Keratinocyte (primary cell): ENCODE results near the gene TNS2. TPM values are rescaled to one million over a fixed set of nuclear protein-coding genes. Genes with fewer than 3 reads are reported as not detected.

Experiments used
- DNase-seq: peaks from one replicate; pipeline ENCODE4 v3.0.0-alpha.2; 2011; ENCODE audit warnings: low read depth, missing footprints, low spot score
- FAIRE-seq: peaks from 2 replicates; lab custom pipeline; 2011; peaks lifted over from hg19 to GRCh38; lab: Jason Lieb, UNC
- H2AFZ ChIP-seq: 2 replicates; pipeline ENCODE4 v1.6.0; 2012; ENCODE audit warnings: low read length, control low read depth, inconsistent platforms; ENCODE audit not compliant: control insufficient read depth
- H3K27ac ChIP-seq: 2 replicates; pipeline ENCODE4 v1.5.1; 2011; ENCODE audit warnings: low read length; ENCODE audit not compliant: control insufficient read depth, insufficient read depth
- H3K27me3 ChIP-seq: 3 replicates; pipeline ENCODE4 v1.6.0; 2011; ENCODE audit warnings: low read length; ENCODE audit not compliant: control insufficient read depth, insufficient read depth; ENCODE audit errors: extremely low read depth
- H3K36me3 ChIP-seq, 2 experiments: 2 replicates in 1 of 2; 3 replicates in 1 of 2; pipeline ENCODE4 v1.5.1; 2011; ENCODE audit warnings: low read length in 2 of 2, mild to moderate bottlenecking in 1 of 2; ENCODE audit not compliant: control insufficient read depth in 2 of 2, insufficient read depth in 2 of 2; ENCODE audit errors: extremely low read depth in 1 of 2
- H3K4me1 ChIP-seq: 3 replicates; pipeline ENCODE4 v1.5.1; 2011; ENCODE audit warnings: low read length; ENCODE audit not compliant: control insufficient read depth, insufficient read depth; ENCODE audit errors: extremely low read depth
- H3K4me2 ChIP-seq: 3 replicates; pipeline ENCODE4 v1.6.0; 2011; ENCODE audit warnings: low read depth, low read length; ENCODE audit not compliant: control insufficient read depth, insufficient read depth; ENCODE audit errors: extremely low read depth
- H3K4me3 ChIP-seq, 3 experiments: fragments of 200-600 bp in 1 of 3; sonication (generic) in 1 of 3; 2 replicates in 2 of 3; 3 replicates in 1 of 3; pipeline ENCODE4 v1.5.1; 2011 to 2016; ENCODE audit warnings: low read length in 3 of 3, mild to moderate bottlenecking in 3 of 3, control low read depth in 2 of 3, inconsistent platforms in 1 of 3, low read depth in 1 of 3, mixed read lengths in 1 of 3, mixed run types in 1 of 3, moderate library complexity in 1 of 3; ENCODE audit not compliant: control insufficient read depth in 2 of 3, insufficient read depth in 2 of 3; ENCODE audit errors: extremely low read depth in 1 of 3
- H3K79me2 ChIP-seq: 2 replicates; pipeline ENCODE4 v1.6.0; 2012; ENCODE audit warnings: low read length; ENCODE audit not compliant: control insufficient read depth, insufficient read depth
- H3K9ac ChIP-seq: 3 replicates; pipeline ENCODE4 v1.6.0; 2011; ENCODE audit warnings: low read length; ENCODE audit not compliant: control insufficient read depth, insufficient read depth; ENCODE audit errors: extremely low read depth
- H3K9me1 ChIP-seq: 3 replicates; pipeline ENCODE4 v1.6.0; 2011; ENCODE audit warnings: low read length; ENCODE audit not compliant: control insufficient read depth, insufficient read depth; ENCODE audit errors: extremely low read depth
- H3K9me3 ChIP-seq: 2 replicates; pipeline ENCODE4 v1.5.1; 2012; ENCODE audit warnings: low read depth, low read length; ENCODE audit not compliant: control insufficient read depth
- H4K20me1 ChIP-seq: 3 replicates; pipeline ENCODE4 v1.6.0; 2011; ENCODE audit warnings: low read length; ENCODE audit not compliant: control insufficient read depth, insufficient read depth; ENCODE audit errors: extremely low read depth
- EZH2 ChIP-seq: IDR thresholded peaks from one replicate; pipeline ENCODE4 v1.6.1; 2012; ENCODE audit warnings: inconsistent platforms, mild to moderate bottlenecking, low read length, moderate library complexity
- dilution Hi-C: fragments of 300-500 bp; cut with MboI; formaldehyde crosslinking; loops from one replicate; pipeline ENCODE4 v1.7.0; 2020; ENCODE audit warnings: low sequenced_read_pairs; ENCODE audit not compliant: extremely low pct_ligation_motif_present
- polyA plus RNA-seq, 5 experiments: library from polyadenylated mRNA; depleted of rRNA in 3 of 5; stranded (reverse) in 3 of 5; stranded (forward) in 1 of 5; unstranded in 1 of 5; fragments of >200 nt; gene quantifications; 1 replicate in 1 of 5; 2 replicates in 3 of 5; 3 replicates in 1 of 5; pipeline versions ENCODE4 v1.2.1 to v1.2.3, GENCODE V29; 2011 to 2012; ENCODE audit warnings: missing spikeins in 2 of 5, low read depth in 1 of 5, low replicate concordance in 1 of 5
- TF ChIP-seq, protein P1 (sequence below), 3 experiments: IDR thresholded peaks in 1 of 3; conservative IDR thresholded peaks in 1 of 3; optimal IDR thresholded peaks in 1 of 3; 2 replicates in 2 of 3; 3 replicates in 1 of 3; pipeline versions ENCODE3 to v1.5.1; 2011; ENCODE audit warnings: low read length in 3 of 3, mild to moderate bottlenecking in 3 of 3, moderate library complexity in 2 of 3, control low read depth in 1 of 3, inconsistent platforms in 1 of 3; ENCODE audit not compliant: insufficient read depth in 2 of 3; ENCODE audit errors: extremely low read depth in 1 of 3

The TNS2 gene
- polyA plus RNA-seq, 1 donor (not counting 4 experiments of a cell fraction or from before 2014, with no cell fraction given), result 0.80 TPM

DNA sequence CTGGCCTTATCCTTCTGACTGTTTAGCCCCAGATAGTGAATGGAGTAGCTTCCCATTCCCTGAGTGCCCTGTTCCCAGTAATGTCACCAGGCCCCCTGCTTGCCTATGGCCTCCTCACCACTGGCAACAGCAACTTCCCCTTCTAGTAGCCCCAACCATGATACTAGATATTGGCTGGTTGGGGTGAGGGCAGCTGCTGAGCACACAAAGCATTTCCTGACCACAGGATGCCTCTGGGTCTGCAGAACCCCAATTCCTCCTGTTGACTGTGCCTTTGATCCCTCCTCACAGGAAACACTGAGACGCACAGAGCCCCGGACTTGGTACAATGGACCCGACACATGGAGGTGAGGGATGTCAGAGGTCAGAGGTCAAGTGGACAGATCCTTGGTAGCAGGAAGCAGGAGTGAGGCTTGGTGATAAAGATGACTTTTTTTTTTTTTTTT is 54.0 kb downstream of the TNS2 start:
- Histone ChIP-seq H3K27me3 (no peaks in the 10 kb centered on the region), H3K4me3 (no peak overlapping the region), H3K4me2 (no peak overlapping the region), H4K20me1 (no peaks in the 10 kb centered on the region), H3K27ac (no peak overlapping the region), H3K79me2 (no peaks in the 10 kb centered on the region), H3K36me3 (no peaks in the 10 kb centered on the region), H3K9me3 (no peaks in the 10 kb centered on the region), H2AFZ (no peak overlapping the region), H3K4me1 (peaks cover 5% of the 10 kb centered on the region), H3K9ac (no peak overlapping the region), H3K9me1 (no peaks in the 10 kb centered on the region)
- FAIRE-seq (no peak), DNase-seq (no peak)
- dilution Hi-C loops, result no loop called here
- TF ChIP-seq, protein P1, sequence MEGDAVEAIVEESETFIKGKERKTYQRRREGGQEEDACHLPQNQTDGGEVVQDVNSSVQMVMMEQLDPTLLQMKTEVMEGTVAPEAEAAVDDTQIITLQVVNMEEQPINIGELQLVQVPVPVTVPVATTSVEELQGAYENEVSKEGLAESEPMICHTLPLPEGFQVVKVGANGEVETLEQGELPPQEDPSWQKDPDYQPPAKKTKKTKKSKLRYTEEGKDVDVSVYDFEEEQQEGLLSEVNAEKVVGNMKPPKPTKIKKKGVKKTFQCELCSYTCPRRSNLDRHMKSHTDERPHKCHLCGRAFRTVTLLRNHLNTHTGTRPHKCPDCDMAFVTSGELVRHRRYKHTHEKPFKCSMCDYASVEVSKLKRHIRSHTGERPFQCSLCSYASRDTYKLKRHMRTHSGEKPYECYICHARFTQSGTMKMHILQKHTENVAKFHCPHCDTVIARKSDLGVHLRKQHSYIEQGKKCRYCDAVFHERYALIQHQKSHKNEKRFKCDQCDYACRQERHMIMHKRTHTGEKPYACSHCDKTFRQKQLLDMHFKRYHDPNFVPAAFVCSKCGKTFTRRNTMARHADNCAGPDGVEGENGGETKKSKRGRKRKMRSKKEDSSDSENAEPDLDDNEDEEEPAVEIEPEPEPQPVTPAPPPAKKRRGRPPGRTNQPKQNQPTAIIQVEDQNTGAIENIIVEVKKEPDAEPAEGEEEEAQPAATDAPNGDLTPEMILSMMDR (optimal IDR thresholded peaks at IDR 0.05 in 1 of 3, IDR thresholded peaks at IDR 0.05 in 1 of 3, conservative IDR thresholded peaks at IDR 0.05 in 1 of 3; ENCODE audit: extremely low read depth in 1 of 3, insufficient read depth in 2 of 3, low read length in 3 of 3), result no peak
- TF ChIP-seq EZH2, result no peak

DNA sequence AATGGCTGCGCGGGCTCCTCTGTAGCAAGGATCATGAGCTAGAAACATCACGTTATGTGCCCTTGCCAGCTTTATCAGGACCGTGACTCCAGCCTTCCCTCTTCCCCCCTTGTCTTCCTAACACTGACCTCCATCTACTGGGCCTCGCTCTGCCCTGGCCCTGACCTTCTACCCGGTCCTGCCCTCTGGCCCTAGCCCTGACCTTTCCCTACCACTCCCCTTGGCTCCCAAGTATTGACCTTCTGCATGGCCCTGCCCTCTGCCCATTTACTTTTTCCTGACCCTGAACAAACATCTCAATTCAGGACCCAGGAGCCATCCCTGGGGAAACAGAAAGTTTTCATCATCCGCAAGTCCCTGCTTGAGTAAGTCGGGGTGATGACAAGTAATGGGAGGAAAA is 55.4 kb downstream of the TNS2 start:
- no peaks in the 10 kb centered on the region for H3K79me2 ChIP-seq
- H3K27me3 ChIP-seq, result no peaks in the 10 kb centered on the region
- H3K4me2 ChIP-seq, result no peak overlapping the region
- H4K20me1 ChIP-seq, result no peaks in the 10 kb centered on the region
- TF ChIP-seq, protein P1 (optimal IDR thresholded peaks at IDR 0.05 in 1 of 3, IDR thresholded peaks at IDR 0.05 in 1 of 3, conservative IDR thresholded peaks at IDR 0.05 in 1 of 3; ENCODE audit: extremely low read depth in 1 of 3, insufficient read depth in 2 of 3, low read length in 3 of 3), result no peak
- no peak for FAIRE-seq
- H3K4me3 ChIP-seq, result no peak overlapping the region
- DNase-seq, result no peak
- no peaks in the 10 kb centered on the region for H3K4me1 ChIP-seq
- H3K9me1 ChIP-seq, result no peaks in the 10 kb centered on the region
- no peak overlapping the region for H2AFZ ChIP-seq
- H3K36me3 ChIP-seq, result no peaks in the 10 kb centered on the region
- H3K9me3 ChIP-seq, result no peaks in the 10 kb centered on the region
- H3K9ac ChIP-seq, result no peak overlapping the region
- no peak overlapping the region for H3K27ac ChIP-seq
- dilution Hi-C loops, result no loop called here
